ENCODE measurements around the gene GBP6.
"Not testable (repeated sequence)": the region's sequence is repeated elsewhere in the genome, so short reads cannot be mapped to it uniquely, and the experiment has no call there.

- TF ChIP-seq CTCF (IDR thresholded peaks at IDR 0.05); FOXM1 (IDR thresholded peaks at IDR 0.05; ENCODE audit: low read depth); NFIC (IDR thresholded peaks at IDR 0.05; ENCODE audit: borderline replicate concordance): not testable (repeated sequence)
Measured at GRCh38 chr1:89345479-89345878, 18.4 kb upstream of the GBP6 start.

Data from SK-N-SH (cell line).